Measurements from ENCODE around the gene KRABD2.
"Not testable (repeated sequence)": the region's sequence is repeated elsewhere in the genome, so short reads cannot be mapped to it uniquely, and the experiment has no call there.

The KRABD2 gene

DNA sequence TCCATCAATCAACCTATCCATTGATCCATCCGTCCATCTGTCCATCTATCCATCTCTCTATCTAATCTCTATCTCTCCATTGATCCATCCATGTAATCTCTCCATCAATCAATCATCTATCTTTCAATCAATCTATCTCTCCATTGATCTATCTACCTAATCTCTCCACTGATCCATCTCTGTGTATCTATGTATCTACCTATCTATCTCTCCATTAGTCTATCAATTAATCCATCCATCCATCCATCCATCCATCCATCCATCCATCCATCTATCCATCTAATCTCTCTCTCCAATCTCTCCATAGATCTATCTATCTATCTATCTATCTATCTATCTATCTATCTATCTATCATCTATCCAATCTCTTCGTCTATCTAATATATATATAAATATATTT is 24.6 kb upstream of the KRABD2 start:
- Mint-ChIP-seq H3K4me1 (ENCODE audit: low read depth) (no peaks in the 10 kb centered on the region), H3K4me3 (no peak overlapping the region), H3K9me3 (no peaks in the 10 kb centered on the region), H3K27ac (no peak overlapping the region), H3K27me3 (ENCODE audit: insufficient read depth) (peaks cover 38% of the 10 kb centered on the region), H3K36me3 (ENCODE audit: low read depth) (no peaks in the 10 kb centered on the region)
- no peak for DNase-seq
- TF ChIP-seq, protein P1, sequence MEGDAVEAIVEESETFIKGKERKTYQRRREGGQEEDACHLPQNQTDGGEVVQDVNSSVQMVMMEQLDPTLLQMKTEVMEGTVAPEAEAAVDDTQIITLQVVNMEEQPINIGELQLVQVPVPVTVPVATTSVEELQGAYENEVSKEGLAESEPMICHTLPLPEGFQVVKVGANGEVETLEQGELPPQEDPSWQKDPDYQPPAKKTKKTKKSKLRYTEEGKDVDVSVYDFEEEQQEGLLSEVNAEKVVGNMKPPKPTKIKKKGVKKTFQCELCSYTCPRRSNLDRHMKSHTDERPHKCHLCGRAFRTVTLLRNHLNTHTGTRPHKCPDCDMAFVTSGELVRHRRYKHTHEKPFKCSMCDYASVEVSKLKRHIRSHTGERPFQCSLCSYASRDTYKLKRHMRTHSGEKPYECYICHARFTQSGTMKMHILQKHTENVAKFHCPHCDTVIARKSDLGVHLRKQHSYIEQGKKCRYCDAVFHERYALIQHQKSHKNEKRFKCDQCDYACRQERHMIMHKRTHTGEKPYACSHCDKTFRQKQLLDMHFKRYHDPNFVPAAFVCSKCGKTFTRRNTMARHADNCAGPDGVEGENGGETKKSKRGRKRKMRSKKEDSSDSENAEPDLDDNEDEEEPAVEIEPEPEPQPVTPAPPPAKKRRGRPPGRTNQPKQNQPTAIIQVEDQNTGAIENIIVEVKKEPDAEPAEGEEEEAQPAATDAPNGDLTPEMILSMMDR (IDR thresholded peaks at IDR 0.05), result no peak

DNA sequence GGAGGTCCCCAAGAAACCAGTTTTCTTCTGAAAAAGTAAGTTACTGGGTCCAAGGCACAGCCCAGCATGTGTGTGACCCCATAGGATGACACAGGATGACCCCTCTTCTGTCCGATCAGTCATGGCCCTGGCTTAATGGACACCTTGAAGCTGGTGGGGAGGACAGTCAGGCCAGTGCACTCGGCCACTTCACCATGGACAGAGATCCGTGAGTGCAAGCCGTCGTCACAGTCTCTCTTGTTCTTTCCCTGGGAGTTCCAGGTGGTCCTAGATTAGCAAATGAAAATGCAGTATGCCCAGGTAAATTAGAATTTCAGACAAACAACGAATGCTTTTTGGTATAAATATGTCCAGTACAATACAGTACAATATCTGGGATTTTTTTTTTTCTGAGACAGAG is 22.5 kb upstream of the KRABD2 start:
- Mint-ChIP-seq H3K27ac (no peak overlapping the region), H3K4me3 (no peak overlapping the region), H3K9me3 (no peaks in the 10 kb centered on the region), H3K4me1 (ENCODE audit: low read depth) (peaks cover 3% of the 10 kb centered on the region), H3K27me3 (ENCODE audit: insufficient read depth) (peaks cover 30% of the 10 kb centered on the region), H3K36me3 (ENCODE audit: low read depth) (no peaks in the 10 kb centered on the region)
- TF ChIP-seq, protein P1 (IDR thresholded peaks at IDR 0.05), result no peak
- DNase-seq, result no peak

DNA sequence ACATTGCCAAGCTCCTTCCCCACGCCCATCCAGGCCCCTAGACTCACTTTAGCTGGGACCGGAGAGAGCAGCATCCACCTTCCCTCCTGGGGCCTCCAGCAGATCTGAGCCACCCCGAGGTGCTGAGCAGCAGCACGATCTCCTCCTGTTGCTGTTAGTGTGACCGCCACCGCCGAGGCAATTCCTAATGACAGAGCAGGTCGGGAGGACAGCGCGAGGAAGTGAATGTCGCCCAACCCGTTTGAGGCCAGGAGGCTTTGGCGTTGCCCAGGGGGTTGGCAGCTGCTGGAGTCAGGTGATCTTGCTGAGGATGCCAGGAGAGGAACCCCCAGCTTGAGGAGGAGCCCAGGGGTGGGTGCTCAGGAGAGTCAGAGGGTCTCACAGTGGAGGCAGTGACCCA is 21.1 kb upstream of the KRABD2 start, which contains the start of gene RNF222:
Gene RNF222, minus strand, starts transcription at position 192 of the 400 bp plus-strand sequence. CDS start 4,366 bp downstream, outside the sequence.
- Mint-ChIP-seq H3K4me3 (no peak within 1 kb of the TSS), H3K4me1 (ENCODE audit: low read depth) (peaks cover 10% of the 10 kb centered on the region), H3K9me3 (no peaks in the 10 kb centered on the region), H3K27ac (no peak within 1 kb of the TSS), H3K27me3 (ENCODE audit: insufficient read depth) (peaks cover 29% of the 10 kb centered on the region), H3K36me3 (ENCODE audit: low read depth) (no peaks in the 10 kb centered on the region)
- DNase-seq, result no peak
- TF ChIP-seq, protein P1 (IDR thresholded peaks at IDR 0.05), result no peak

DNA sequence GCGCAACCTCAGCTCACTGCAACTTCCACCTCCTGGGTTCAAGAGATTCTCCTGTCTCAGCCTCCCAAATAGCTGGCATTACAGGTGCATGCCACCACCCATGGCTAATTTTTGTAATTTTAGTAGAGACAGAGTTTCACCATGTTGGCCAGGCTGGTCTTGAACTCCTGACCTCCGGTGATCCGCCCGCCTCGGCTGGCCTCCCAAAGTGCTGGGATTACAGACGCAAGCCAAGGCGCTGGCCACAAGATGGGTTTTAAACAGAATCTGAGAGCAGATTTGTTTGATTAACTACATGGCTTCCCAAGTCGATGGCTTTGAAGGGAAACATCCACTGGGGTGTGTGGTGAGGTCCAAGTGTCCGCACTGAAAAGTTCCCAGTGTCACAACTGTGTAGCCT is 18.0 kb upstream of the KRABD2 start:
- not testable (repeated sequence) for H3K4me3 Mint-ChIP-seq; H3K36me3 Mint-ChIP-seq (ENCODE audit: low read depth); DNase-seq; H3K9me3 Mint-ChIP-seq; H3K27ac Mint-ChIP-seq
- peaks cover 24% of the 10 kb centered on the region for H3K27me3 Mint-ChIP-seq (ENCODE audit: insufficient read depth)
- peaks cover 19% of the 10 kb centered on the region for H3K4me1 Mint-ChIP-seq (ENCODE audit: low read depth)

GRCh38 chr17:8393470-8394231 is 17.1 kb upstream of the KRABD2 start:
- H3K27me3 Mint-ChIP-seq (ENCODE audit: insufficient read depth), result peaks cover 22% of the 10 kb centered on the region
- H3K9me3 Mint-ChIP-seq, result no peaks in the 10 kb centered on the region
- DNase-seq, result no peak
- TF ChIP-seq, protein P1 (IDR thresholded peaks at IDR 0.05), result no peak
- no peak overlapping the region for H3K27ac Mint-ChIP-seq
- no peaks in the 10 kb centered on the region for H3K36me3 Mint-ChIP-seq (ENCODE audit: low read depth)
- no peak overlapping the region for H3K4me3 Mint-ChIP-seq
- H3K4me1 Mint-ChIP-seq (ENCODE audit: low read depth), result peaks cover 19% of the 10 kb centered on the region

GRCh38 chr17:8392674-8393469 is 16.4 kb upstream of the KRABD2 start:
- TF ChIP-seq, protein P1 (IDR thresholded peaks at IDR 0.05), result no peak
- no peak for DNase-seq
- Mint-ChIP-seq H3K4me1 (ENCODE audit: low read depth) (peaks cover 19% of the 10 kb centered on the region), H3K36me3 (ENCODE audit: low read depth) (no peaks in the 10 kb centered on the region), H3K27ac (no peak overlapping the region), H3K4me3 (no peak overlapping the region), H3K9me3 (no peaks in the 10 kb centered on the region), H3K27me3 (ENCODE audit: insufficient read depth) (peaks cover 17% of the 10 kb centered on the region)

Measured in HFFc6 (cell line).